GM10266 (cell line): ENCODE results near the gene ULBP2.
"Not testable (repeated sequence)": the region's sequence is repeated elsewhere in the genome, so short reads cannot be mapped to it uniquely, and the experiment has no call there.

ENCODE experiments used
- DNase-seq: peaks from one replicate; pipeline ENCODE4 v3.0.0; 2012; ENCODE audit errors: extremely low spot score
- TF ChIP-seq, protein P1 (sequence below): IDR thresholded peaks from 2 replicates; pipeline ENCODE4 v1.5.1; 2012; ENCODE audit warnings: mild to moderate bottlenecking, low read depth; ENCODE audit not compliant: control insufficient read depth, insufficient read depth; ENCODE audit errors: missing control alignments

ULBP2 gene

GRCh38 chr6:149904661-149905370, 37.0 kb upstream of the ULBP2 start:
- DNase-seq: no peak
- TF ChIP-seq, protein P1, sequence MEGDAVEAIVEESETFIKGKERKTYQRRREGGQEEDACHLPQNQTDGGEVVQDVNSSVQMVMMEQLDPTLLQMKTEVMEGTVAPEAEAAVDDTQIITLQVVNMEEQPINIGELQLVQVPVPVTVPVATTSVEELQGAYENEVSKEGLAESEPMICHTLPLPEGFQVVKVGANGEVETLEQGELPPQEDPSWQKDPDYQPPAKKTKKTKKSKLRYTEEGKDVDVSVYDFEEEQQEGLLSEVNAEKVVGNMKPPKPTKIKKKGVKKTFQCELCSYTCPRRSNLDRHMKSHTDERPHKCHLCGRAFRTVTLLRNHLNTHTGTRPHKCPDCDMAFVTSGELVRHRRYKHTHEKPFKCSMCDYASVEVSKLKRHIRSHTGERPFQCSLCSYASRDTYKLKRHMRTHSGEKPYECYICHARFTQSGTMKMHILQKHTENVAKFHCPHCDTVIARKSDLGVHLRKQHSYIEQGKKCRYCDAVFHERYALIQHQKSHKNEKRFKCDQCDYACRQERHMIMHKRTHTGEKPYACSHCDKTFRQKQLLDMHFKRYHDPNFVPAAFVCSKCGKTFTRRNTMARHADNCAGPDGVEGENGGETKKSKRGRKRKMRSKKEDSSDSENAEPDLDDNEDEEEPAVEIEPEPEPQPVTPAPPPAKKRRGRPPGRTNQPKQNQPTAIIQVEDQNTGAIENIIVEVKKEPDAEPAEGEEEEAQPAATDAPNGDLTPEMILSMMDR: no peak

- TF ChIP-seq, protein P1: no peak
- no peak for DNase-seq
Measured at GRCh38 chr6:149905371-149905910, 36.4 kb upstream of the ULBP2 start.

- no peak for DNase-seq
- TF ChIP-seq, protein P1: no peak
Measured at GRCh38 chr6:149905911-149906371, 35.9 kb upstream of the ULBP2 start.

GRCh38 chr6:149906405-149906804, 35.4 kb upstream of the ULBP2 start:
- TF ChIP-seq, protein P1: no peak
- no peak for DNase-seq

DNA sequence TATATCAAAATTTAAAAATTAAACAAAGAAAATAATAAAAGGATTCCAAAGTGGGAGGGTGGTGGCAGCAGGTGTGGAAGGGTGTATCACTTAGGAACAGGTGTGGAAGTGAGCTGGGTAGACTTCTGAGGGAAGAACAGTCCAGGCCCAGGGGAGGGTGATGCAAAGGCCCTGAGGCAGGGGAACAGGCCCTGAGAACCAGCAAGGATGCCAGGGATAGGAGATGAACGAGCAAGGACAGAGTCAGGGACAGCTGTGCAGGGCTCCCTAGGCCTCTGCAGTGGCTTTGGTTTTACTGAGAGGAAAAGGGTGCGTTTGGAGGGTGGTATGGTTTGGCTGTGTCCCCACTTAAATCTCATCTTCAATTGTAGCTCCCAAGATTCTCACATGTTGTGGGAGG, 34.5 kb upstream of the ULBP2 start:
- TF ChIP-seq, protein P1: no peak
- no peak for DNase-seq

DNA sequence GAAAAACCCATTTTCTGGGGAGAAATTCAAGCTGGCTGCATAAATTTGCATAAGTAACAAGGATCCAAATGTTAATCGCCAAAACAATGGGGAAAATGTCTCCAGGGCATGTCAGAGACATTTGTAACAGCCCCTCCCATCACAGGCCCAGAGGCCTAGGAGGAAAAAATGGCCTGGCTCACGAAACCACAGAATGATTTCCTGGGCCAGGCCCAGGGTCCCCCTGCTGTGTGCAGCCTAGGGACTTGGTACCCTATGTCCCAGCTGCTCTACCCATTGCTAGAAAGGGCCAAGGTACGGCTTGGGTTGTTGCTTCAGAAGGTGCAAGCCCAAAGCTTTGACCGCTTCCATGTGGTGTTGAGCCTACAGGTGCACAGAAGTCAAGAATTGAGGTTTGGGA, 33.3 kb upstream of the ULBP2 start:
- not testable (repeated sequence) for DNase-seq

DNA sequence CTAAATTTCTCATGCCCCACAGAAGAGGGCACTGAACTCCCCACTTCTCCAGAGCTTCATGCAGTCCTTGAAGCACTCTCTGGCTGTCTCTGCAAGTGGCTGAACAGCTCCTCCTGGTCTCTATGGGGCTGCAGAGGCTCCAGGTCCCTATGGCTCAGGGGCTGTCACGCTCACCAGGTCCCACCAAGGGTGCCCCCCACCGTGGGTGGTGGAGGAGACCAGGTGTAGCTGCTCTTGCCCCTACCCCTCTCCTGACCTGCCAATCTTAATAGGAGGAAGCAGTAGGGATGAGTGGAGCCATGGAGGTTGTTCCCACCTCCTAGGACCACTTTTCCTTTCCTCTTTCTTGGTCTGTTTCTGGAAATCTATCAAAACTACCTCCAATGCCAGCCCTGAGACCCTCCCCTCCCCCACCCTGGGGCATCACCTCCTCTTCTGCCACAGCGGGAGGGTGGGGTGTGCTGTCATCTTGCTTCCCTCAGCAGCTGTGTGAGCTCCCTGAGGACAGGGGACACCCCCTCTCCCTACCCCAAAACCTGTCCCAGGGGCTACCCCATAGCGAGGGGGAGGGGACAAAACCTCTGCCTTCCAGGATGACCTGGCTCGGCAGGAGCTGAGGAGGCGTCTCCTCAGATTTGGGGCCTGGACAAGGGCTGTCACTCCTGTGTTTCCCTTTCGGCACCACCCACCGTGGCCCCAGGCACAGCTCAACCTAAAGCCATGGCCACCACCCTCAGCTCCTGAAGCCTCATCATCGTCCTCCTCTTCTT, 31.9 kb upstream of the ULBP2 start:
- no peak for DNase-seq
- TF ChIP-seq, protein P1: no peak
